Measurements from ENCODE around the gene RET.
"Not testable (repeated sequence)": the region's sequence is repeated elsewhere in the genome, so short reads cannot be mapped to it uniquely, and the experiment has no call there.

RET gene

DNA sequence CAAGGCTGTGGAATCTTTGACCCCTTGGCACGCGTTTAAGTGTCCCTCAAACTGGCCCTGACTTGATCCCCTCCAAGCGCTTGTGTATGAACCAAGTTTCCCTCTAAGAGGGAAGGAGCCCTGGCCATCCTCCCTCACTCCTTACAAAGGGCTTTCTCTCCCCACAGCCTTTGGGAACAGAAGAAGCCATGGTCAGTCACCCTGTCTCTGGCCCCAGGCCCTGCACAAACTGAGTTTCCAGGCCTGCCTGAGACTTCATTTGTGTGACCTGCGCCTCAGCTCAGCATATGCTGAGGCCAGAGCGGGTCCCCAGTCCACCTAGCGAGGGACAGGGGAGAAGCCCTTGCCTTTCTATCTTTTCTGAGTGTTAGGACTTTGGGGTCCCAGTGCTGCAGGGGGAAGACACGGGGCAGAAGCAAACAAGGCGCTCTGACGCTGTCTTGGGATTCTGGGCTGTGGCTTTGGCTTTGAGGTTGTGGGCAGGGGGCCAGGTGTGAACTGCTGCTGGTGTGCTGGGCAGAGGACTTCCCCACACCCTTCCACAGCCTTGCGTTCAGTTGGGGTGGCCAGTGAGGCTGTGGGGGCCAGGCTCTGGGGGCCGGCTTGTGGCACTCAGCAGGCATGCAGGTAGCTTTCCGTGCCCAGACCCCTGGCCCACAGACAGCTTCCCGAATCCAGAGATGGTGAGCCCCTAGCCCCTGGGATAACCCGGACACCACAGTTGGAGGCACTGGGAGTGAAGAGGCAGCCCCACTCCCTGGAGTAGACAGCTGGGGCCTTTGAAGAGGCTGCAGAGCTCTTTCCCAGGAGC lies 1.5 kb downstream of the RET start:
- no peak for DNase-seq (ENCODE audit: low read depth in 2 of 2)

DNA sequence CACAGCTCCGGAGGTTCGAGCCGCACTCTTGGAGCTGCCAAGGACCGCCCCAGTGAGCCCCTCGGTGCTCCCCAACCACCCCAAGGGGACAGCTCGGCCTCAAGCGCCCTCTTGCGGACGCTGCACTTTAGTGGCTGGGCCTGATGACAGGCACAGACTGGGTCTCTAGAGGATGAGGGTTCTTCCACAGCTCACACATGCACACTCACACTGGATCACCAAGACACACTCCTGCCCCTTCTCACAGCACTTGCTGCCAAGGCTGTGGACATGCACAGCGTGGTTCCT lies 2.1 kb downstream of the RET start:
- no peak for DNase-seq (ENCODE audit: low read depth in 2 of 2)

DNA sequence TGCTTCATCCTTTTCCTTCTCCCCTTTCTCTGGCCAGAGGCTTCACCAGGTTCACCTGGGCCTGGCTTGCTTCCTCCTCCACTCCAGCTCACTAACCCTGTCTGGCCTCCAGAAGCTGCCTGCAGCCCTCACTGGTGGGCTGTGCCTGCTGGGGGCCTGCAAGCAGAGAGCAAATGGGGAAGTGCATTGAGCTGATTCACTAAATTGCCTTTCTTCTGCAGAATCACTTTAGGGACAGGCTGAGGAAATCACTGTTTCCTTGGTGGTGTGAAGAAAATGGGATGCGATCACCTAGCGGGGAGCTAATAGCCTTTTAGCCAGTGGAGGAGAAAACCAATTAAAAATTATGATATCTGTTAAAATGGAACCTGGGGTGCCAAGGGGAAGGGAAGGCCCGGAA lies 3.0 kb downstream of the RET start:
- no peak for DNase-seq (ENCODE audit: low read depth in 2 of 2)

DNA sequence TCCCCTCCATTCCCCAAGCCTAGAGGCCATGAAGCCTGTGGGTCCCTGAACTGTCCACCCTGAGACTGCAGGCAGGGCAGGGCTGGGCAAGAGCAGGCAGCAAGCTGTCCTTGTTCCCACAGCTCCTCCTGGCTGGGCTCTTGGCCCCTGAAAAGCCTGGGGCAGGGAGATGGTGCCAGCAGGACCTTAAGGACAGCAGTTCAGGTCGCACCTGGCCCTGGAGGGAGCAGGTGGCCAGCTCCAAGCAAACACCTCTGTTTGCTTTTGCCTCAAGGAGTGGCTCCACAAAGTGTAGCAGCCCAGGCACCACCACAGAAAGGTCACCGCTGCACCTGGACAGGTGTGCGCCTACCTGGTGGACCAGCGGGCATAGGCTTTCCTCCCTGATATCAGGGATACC lies 5.2 kb downstream of the RET start:
- no peak for DNase-seq (ENCODE audit: low read depth in 2 of 2)

DNA sequence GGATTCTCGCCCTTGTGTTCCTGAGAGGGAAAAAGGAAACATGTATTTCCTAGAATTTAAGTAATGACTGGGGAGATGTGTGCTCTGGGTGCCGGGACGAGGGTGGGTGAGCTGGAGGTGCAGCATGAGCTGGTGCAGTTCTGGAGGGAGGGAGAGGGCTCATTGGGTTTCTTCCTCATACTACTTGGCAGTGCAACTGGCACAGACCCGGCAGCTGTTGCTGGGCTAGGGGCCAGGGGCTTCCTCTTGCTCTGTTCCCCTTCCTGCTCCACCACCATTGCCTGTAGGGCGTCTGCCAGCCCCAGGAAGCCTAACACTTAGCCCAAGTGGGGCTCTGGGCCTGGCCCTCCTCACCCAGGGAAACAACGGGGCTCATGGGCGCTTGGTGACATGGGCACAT lies 5.9 kb downstream of the RET start:
- DNase-seq (ENCODE audit: low read depth in 2 of 2), result no peak

DNA sequence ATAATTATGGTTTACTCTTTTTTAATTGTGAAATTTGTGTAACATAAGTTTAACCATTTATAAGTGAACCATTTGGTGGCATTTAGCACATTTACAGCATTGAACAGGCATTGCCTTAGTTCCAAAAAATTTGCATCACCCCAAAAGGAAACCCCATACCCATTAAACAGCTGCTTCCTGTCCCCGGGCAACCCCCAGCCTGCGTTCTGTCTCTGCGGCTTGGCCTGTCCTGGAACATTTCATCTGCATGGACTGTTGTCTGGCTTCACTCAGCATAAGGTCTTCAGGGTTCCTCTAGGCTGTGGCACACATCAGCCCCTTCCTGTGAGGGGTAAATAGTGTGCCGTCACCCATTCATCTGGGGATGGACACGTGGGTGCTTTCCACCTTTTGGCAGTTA lies 6.9 kb downstream of the RET start:
- no peak for DNase-seq (ENCODE audit: low read depth in 2 of 2)

DNA sequence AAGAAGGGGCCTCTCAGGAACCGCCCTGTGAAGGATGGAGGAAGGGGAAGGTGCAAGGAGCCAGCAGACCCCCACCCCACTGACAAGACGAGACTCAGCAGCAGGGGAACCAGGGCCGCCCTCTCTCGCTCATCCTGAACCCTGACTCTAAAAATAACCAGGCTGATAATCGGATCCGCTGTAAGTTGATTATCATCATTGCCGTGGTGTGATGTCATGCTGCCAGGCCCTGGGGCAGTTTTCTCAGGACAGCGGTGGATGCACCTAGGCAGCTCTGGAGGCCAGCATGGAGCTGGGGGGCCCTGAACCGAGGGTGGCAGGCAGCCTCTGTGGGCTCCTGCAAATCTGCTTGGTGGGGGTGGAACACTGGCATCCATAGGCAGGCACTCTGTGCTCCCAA lies 7.9 kb downstream of the RET start:
- DNase-seq (ENCODE audit: low read depth in 2 of 2), result no peak

DNA sequence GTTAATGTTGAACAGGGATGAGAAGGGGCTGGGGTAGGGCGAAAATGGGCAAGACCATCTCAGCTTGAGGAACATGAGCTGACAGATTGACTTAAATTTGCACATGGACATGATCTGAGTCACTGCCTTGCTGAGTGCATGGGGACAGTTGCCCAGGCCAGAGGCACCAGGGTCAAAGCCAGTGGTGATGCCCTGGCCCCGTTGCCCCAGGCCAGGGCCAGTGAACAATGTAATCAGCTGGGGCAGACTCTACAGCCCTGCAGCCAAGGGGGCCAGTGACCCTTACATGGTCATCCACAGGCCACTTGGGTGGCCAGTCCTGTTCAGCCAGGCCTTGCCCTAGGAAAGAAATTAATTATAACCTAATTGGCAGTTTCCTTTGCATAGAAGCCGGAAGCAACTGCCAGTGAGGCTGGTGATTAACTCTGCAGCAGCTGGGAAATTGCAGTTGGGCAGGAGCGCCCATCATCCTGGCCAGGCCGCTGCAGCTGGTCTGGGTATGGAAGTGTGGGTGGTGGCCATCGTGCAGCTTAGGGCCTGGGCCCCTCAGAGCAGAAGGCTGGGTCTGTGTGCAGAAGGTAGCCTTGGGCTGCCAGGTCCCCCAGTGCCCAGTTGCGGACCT lies 9.6 kb downstream of the RET start:
- no peak for DNase-seq (ENCODE audit: low read depth in 2 of 2)

DNA sequence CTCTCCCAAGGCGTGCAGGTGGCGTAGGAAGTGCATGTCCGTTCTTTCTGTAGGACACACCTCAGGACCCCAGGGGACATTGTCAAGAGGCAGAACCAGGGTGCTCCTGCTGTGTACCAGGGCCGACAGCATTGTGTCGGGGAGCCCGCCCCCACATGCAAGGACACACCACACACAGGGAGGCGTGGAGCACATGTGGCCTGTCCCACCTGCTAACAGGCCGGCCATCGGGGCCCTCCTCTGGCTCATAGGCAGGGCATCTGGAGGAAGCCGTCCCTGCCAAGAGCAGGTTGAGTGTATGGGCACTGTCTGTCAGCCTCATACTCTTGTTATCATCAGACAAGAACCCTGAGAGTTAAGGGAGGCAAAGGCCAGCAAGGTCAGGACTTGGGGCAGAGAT lies 12.7 kb downstream of the RET start:
- no peak for DNase-seq (ENCODE audit: low read depth in 2 of 2)

DNA sequence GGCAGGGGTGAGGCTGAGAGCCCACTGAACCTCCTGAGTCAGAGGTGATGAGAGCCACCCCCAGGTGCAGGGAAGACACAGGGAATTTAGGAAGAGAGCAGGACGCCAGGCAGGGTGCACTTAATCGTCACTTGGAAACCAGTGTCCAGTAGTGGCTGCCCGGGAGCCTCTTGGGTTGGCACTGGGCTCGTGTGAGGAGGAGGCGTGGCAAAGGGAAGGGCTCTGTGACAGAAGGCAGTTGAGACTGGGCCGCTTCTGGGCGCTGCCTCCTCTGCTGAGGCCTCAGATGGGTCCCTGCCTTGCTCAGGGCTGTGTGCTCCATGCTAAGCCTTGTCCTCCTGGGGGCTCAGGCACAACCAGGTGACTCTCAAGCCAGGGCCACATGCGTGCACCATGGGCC lies 13.3 kb downstream of the RET start:
- DNase-seq (ENCODE audit: low read depth in 2 of 2), result no peak

DNA sequence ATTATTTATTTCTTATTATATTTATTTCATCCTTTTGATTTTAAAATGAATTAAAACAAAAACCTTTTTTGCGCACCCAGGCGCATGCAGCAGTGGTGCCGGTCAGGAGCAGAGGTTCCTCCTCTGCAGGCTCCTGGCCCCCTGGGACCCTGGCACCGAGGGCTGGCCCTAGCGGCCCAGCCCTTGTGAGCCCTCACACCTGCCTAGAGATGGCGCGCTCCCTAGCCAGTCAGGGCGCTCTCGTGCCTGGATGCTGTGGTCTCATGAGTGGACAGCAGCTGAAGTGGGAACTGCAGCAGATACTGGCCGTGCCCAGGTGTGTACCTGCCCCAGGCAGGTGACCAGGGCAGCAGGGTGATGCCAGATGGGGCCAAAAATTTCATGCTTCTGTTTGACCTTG lies 13.8 kb downstream of the RET start:
- DNase-seq (ENCODE audit: low read depth in 2 of 2), result no peak

DNA sequence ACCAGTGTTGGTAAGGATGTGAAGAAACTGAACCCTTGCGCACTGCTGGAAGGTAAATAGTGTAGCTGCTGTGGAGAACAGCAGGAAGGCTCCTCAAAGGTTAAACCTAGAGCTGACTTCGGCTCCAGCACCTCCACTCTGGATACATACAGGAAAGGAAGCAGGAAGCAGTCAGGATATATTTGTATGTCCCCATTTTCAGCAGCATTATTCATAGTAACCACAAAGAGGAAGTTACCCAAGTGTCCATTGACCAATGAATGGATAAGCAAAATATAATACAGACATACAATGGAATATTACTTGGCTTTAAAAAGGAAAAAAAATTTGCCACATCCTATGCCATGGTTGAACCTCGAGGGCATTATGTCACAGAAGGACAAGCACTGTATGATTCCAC lies 15.0 kb downstream of the RET start:
- no peak for DNase-seq (ENCODE audit: low read depth in 2 of 2)

DNA sequence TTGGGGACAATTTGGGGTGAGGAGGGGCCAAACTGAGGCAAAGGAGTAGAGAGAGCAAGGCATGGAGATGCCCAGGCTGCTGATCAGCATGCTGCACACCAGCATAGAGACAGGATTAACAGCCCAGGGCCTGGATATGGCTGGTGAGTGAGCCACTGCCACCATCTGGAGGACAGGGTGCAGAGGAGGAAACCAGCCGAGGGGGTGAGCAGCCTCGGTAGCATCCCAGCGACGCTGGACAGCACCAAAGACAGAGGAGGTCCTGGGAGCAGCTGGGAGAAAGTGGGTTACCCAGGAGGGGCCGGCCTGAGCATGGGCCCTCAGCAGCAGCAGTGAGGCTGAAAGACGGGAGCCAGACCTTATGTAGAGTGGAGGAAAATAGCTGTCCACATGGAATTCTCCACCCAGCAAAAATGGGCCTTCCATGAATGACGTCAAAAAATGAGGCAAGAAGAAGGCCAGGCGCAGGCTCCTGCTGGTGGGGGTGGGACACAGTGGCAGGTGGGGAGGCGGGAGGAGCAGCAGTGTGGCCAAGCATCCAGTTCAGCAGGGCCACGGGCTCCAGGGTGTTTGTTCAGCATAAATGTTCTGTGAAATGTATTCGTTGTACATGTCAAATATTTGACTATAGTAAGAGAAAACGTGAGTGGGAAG lies 16.7 kb downstream of the RET start:
- DNase-seq (ENCODE audit: low read depth in 2 of 2), result no peak

DNA sequence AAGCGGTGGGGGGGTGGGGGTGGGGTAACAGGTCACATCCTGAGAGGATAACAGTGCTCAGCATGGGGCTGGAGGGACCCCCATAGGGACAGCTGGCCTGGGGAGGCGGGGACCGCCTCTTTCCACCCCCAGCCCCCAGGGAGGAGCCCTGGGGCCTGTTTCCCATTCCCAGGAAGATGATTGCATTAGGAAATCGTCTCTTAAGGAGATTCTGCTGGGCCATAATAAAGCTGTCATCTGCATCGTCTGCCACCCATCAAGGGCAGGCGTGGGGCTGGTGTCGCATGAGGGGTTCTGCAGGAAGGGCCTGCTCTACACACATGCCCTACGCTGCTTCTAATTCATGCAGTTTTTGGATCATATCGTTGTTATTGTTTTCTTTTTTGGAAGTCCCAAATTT lies 17.2 kb downstream of the RET start:
- DNase-seq (ENCODE audit: low read depth in 2 of 2), result no peak

DNA sequence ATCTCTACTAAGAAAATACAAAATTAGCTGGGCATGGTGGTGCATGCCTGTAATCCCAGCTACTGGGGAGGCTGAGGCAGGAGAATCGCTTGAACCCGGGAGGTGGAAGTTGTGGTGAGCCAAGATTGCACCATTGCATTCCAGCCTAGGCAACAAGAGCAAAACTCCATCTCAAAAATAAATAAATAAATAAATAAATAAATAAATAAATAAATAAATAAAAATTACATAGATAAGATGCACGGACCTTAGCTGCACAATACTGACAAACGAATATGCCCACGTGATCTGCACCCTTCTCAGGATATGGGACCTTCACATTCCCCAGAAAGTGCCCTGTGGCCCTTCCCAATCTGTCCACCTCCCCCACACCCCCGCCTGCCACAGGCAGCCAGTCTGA lies 22.5 kb downstream of the RET start:
- not testable (repeated sequence) for DNase-seq (ENCODE audit: low read depth in 2 of 2)

DNA sequence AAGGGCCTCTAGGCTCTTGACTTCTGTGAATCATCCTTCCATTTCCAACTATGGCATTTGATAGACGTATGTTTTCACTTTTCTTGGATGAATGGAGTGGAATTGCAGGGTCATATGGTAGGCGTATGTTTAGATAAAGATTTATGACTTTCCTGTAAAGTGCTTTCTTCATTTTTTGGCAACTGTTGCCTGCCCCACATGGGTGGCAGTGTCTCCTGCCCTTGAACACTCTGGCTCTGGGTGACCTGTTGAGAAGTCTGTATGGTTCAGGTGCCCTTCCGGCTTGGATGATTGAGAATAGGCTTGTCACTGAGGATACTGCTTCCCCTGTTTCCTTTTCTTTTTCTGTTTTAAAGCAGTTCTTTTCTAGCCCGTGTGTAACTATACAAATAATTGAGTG lies 23.1 kb downstream of the RET start:
- no peak for DNase-seq (ENCODE audit: low read depth in 2 of 2)

DNA sequence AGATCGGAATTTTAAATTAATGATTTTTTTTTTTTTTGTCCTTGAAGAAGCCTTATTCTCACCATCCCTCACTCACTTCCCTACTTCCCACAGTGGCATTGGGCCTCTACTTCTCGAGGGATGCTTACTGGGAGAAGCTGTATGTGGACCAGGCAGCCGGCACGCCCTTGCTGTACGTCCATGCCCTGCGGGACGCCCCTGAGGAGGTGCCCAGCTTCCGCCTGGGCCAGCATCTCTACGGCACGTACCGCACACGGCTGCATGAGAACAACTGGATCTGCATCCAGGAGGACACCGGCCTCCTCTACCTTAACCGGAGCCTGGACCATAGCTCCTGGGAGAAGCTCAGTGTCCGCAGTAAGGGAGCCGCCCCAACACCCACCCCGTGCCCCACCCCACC lies 23.5 kb downstream of the RET start:
- no peak for DNase-seq (ENCODE audit: low read depth in 2 of 2)

DNA sequence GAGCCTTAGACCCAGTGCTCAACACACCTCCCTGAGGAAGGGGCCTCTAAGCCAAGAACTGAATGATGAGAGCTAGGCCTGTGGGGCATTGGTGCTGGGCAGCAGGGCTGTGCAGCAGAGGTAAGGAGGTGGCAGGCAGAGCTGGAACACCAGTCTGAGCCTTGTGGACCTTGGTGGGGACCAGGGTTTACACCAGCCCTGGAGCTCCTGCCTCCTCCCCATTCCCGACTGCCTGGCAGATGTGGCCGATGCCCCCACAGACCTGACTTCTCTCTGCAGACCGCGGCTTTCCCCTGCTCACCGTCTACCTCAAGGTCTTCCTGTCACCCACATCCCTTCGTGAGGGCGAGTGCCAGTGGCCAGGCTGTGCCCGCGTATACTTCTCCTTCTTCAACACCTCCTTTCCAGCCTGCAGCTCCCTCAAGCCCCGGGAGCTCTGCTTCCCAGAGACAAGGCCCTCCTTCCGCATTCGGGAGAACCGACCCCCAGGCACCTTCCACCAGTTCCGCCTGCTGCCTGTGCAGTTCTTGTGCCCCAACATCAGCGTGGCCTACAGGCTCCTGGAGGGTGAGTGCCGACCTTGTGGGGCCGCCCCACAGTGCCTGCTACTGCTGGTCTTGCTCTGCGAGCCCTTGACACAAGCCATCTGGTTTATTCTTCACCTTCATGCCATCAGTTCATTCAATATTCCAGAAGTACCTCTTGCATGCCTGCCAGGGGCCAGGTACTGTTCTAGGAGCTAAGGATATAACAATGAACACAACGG lies 25.4 kb downstream of the RET start:
- no peak for DNase-seq (ENCODE audit: low read depth in 2 of 2)

DNA sequence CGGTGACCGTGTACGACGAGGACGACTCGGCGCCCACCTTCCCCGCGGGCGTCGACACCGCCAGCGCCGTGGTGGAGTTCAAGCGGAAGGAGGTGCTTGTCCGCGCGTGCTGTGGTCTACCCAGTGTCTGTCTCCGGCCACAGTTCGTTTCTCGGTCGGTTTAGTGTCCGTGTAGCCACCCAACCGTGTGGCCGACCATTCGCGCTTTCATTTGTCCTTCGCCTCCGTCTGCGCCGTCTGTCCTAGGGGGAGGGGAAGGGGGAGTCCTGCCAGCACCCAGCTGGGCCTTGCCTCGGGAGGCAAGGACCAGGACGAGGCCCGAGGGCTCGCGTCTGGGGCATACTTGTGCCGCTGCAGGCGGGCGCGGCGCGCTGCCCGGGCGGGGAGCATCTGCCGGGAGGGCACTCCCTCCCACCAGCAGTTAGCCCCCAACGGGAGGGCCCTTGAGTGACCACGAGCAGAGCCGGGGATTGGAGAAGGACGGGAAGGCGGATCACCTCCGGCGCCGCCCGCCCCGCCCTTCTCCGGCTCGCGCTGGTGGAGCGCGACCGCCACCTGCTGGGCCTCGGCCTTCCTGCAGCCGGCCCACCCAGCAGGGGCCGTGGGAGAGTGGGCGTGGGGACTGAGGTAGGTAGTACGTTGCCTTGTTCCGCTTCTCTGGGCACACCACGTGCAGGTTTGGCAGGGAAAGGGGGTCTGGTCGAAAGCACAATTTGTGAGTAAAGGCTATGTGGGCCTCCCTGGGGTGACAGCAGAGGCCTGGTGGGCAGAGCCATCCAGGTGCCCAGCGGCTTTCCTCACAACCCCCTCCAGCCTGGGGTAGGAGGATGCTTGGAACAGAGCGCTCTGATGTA lies 28.5 kb downstream of the RET start:
- peak; percentile 70 to 77 for DNase-seq (ENCODE audit: low read depth in 2 of 2)

DNA sequence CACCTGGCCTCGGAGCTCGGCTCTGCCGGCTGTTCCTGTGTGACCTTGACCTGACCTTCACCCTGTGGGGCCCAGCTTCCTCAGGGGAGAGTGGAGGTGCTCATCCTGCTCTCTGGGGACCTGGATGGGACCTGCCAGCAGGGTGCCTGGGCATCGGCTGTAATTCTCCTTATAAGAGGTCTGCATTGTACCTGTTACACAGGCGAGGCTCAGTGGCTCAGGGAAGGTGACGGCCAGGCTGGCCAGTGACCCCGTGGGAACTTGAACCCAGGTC lies 29.0 kb downstream of the RET start:
- no peak for DNase-seq (ENCODE audit: low read depth in 2 of 2)

DNA sequence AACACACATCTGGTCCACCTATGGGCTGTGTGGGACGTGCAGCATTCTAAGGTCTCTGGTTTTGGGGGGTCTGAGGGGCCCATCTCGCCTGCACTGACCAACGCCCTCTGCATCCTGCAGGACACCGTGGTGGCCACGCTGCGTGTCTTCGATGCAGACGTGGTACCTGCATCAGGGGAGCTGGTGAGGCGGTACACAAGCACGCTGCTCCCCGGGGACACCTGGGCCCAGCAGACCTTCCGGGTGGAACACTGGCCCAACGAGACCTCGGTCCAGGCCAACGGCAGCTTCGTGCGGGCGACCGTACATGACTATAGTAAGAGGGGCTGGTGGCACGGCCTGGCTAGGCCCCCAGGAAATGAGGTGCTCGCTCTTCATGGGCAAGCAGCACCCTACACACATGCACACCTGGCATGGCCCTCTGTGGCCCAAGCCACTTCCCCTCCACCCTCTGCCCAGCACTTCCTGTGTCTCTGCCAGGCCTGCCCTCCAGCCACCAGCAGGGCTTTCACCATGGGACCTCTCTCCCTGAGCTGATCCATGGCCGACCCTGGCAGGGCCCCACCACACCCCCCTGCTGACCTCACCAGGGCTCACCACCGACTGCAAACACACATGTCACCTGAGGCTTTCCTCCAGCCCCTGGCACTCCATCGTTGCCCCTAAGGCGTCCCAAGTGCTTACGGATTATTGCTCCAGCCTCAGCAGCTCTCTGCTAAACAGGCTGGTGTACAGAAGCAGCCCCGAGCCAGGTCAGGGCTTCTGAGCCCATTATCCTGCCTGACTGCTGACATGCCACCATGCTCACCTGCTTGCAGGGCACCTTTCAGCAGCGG lies 29.6 kb downstream of the RET start:
- DNase-seq (ENCODE audit: low read depth in 2 of 2), result no peak

Measured in stimulated activated CD4-positive, alpha-beta T cell treated with anti-CD3 and anti-CD28 coated beads, Interleukin-1b, Interleukin-23, amount 100 ng/mL, for 4 hours (primary cell).